NT2/D1 (cell line): Measurements from ENCODE around the gene TBC1D5.

Source experiments
- SUZ12 ChIP-seq: IDR thresholded peaks from 2 replicates; pipeline ENCODE4 v1.6.1; 2011; ENCODE audit not compliant: insufficient read length, insufficient read depth; ENCODE audit errors: extremely low read depth
- ZNF274 ChIP-seq: IDR thresholded peaks from 2 replicates; pipeline ENCODE4 v1.6.1; 2011; ENCODE audit warnings: mild to moderate bottlenecking, low read depth, low read length

- TF ChIP-seq ZNF274: no peak
- no peak for TF ChIP-seq SUZ12
Measured at GRCh38 chr3:17396036-17396435, 346.4 kb downstream of the TBC1D5 start.
